DMS79 treated with DMSO at 0.1 percent for 48 hours (cell line): ENCODE data around the gene SLC39A12.
"Not testable (repeated sequence)": the region's sequence is repeated elsewhere in the genome, so short reads cannot be mapped to it uniquely, and the experiment has no call there.

Experiments
- DNase-seq: peaks from one replicate; lab custom pipeline; 2025; lab: John Stamatoyannopoulos, UW

Gene SLC39A12

GRCh38 chr10:17951868-17952371 lies at the start of gene SLC39A12:
Gene SLC39A12 (plus strand): TSS chr10:17951918. CDS start chr10:17953277, 1,359 bp downstream.
- DNase-seq = no peak

GRCh38 chr10:17904564-17904963 lies 47.2 kb upstream of the SLC39A12 start:
- DNase-seq = no peak

- no peak for DNase-seq
These were observed 46.2 kb upstream of the SLC39A12 start for GRCh38 chr10:17905491-17905890.

- DNase-seq = no peak
These were observed 45.7 kb upstream of the SLC39A12 start for GRCh38 chr10:17906002-17906401.

GRCh38 chr10:17907641-17908040 lies 44.1 kb upstream of the SLC39A12 start:
- DNase-seq = no peak

- no peak for DNase-seq
These were observed 41.5 kb upstream of the SLC39A12 start for GRCh38 chr10:17910125-17910789.

- DNase-seq = no peak
These were observed 39.0 kb upstream of the SLC39A12 start for GRCh38 chr10:17912754-17913153.

GRCh38 chr10:17913604-17914003 lies 38.1 kb upstream of the SLC39A12 start:
- DNase-seq = no peak

GRCh38 chr10:17914169-17915045 lies 37.3 kb upstream of the SLC39A12 start:
- DNase-seq = no peak

- no peak for DNase-seq
These were observed 36.5 kb upstream of the SLC39A12 start for GRCh38 chr10:17915181-17915580.

GRCh38 chr10:17918187-17918903 lies 33.4 kb upstream of the SLC39A12 start:
- no peak for DNase-seq

- DNase-seq = no peak
These were observed 30.3 kb upstream of the SLC39A12 start for GRCh38 chr10:17921378-17921777.

- DNase-seq = no peak
These were observed 28.0 kb upstream of the SLC39A12 start for GRCh38 chr10:17923728-17924127.

GRCh38 chr10:17943033-17943745 lies 8.5 kb upstream of the SLC39A12 start:
- no peak for DNase-seq

GRCh38 chr10:17950269-17950668 lies 1.4 kb upstream of the SLC39A12 start:
- DNase-seq = not testable (repeated sequence)

GRCh38 chr10:17950726-17951125 lies 992 bp upstream of the SLC39A12 start:
- no peak for DNase-seq

GRCh38 chr10:17954372-17954771 lies 2.7 kb downstream of the SLC39A12 start:
- DNase-seq = not testable (repeated sequence)

GRCh38 chr10:17954861-17955260 lies 3.1 kb downstream of the SLC39A12 start:
- no peak for DNase-seq

- no peak for DNase-seq
These were observed 6.3 kb downstream of the SLC39A12 start for GRCh38 chr10:17958049-17958448.

- no peak for DNase-seq
These were observed 8.2 kb downstream of the SLC39A12 start for GRCh38 chr10:17959870-17960269.

- no peak for DNase-seq
These were observed 10.1 kb downstream of the SLC39A12 start for GRCh38 chr10:17961551-17962422.
